PFSK-1 (cell line): ENCODE data around the gene SNAPC1.

Experiments used
- FOXP2 ChIP-seq: optimal IDR thresholded peaks from 2 replicates; pipeline ENCODE3; 2011; ENCODE audit warnings: borderline replicate concordance, control low read depth, inconsistent platforms; ENCODE audit not compliant: insufficient read depth; ENCODE audit errors: extremely low read length, extremely low read depth
- POLR2AphosphoS5 ChIP-seq: IDR thresholded peaks from 2 replicates; pipeline ENCODE4 v1.6.1; 2012; ENCODE audit warnings: low read depth, mild to moderate bottlenecking, control low read depth, low read length, moderate library complexity
- SIN3A ChIP-seq: IDR thresholded peaks from 2 replicates; pipeline ENCODE4 v1.6.1; 2012; ENCODE audit warnings: mild to moderate bottlenecking, low read length, moderate library complexity, borderline replicate concordance; ENCODE audit not compliant: insufficient read depth
- TAF1 ChIP-seq: IDR thresholded peaks from 2 replicates; pipeline ENCODE4 v1.6.1; 2012; ENCODE audit warnings: low read length, control low read depth, borderline replicate concordance; ENCODE audit not compliant: insufficient read depth
- TF ChIP-seq, protein P1 (sequence below), 2 experiments: IDR thresholded peaks; 2 replicates each; pipeline versions ENCODE4 v1.6.1 to v1.8.0; 2011 to 2012; ENCODE audit warnings: low read depth in 2 of 2, low read length in 2 of 2, control low read depth in 1 of 2, inconsistent platforms in 1 of 2, mild to moderate bottlenecking in 1 of 2, moderate library complexity in 1 of 2; ENCODE audit not compliant: insufficient read depth in 1 of 2

Gene SNAPC1

GRCh38 chr14:61719344-61720293 is 42.6 kb upstream of the SNAPC1 start:
- no peak for TF ChIP-seq SIN3A
- TF ChIP-seq, protein P1, sequence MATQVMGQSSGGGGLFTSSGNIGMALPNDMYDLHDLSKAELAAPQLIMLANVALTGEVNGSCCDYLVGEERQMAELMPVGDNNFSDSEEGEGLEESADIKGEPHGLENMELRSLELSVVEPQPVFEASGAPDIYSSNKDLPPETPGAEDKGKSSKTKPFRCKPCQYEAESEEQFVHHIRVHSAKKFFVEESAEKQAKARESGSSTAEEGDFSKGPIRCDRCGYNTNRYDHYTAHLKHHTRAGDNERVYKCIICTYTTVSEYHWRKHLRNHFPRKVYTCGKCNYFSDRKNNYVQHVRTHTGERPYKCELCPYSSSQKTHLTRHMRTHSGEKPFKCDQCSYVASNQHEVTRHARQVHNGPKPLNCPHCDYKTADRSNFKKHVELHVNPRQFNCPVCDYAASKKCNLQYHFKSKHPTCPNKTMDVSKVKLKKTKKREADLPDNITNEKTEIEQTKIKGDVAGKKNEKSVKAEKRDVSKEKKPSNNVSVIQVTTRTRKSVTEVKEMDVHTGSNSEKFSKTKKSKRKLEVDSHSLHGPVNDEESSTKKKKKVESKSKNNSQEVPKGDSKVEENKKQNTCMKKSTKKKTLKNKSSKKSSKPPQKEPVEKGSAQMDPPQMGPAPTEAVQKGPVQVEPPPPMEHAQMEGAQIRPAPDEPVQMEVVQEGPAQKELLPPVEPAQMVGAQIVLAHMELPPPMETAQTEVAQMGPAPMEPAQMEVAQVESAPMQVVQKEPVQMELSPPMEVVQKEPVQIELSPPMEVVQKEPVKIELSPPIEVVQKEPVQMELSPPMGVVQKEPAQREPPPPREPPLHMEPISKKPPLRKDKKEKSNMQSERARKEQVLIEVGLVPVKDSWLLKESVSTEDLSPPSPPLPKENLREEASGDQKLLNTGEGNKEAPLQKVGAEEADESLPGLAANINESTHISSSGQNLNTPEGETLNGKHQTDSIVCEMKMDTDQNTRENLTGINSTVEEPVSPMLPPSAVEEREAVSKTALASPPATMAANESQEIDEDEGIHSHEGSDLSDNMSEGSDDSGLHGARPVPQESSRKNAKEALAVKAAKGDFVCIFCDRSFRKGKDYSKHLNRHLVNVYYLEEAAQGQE (IDR thresholded peaks at IDR 0.05; ENCODE audit: insufficient read depth in 1 of 2, low read depth in 2 of 2, low read length in 2 of 2): no peak
- no peak for TF ChIP-seq POLR2AphosphoS5
- no peak for TF ChIP-seq FOXP2
- TF ChIP-seq TAF1: no peak

DNA sequence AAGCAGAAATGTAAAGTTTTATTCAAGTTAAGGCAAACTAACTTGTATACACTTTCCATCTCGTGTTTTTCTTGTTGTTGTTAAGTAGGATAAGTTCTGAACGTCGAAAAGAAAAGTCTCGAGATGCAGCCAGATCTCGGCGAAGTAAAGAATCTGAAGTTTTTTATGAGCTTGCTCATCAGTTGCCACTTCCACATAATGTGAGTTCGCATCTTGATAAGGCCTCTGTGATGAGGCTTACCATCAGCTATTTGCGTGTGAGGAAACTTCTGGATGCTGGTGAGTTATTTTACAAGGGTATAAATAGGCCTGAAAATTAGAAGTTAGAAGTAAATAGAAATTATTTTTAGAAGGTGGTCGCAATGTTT is 41.9 kb upstream of the SNAPC1 start:
- TF ChIP-seq, protein P1 (IDR thresholded peaks at IDR 0.05; ENCODE audit: insufficient read depth in 1 of 2, low read depth in 2 of 2, low read length in 2 of 2): no peak
- no peak for TF ChIP-seq SIN3A
- TF ChIP-seq FOXP2: no peak
- no peak for TF ChIP-seq POLR2AphosphoS5

DNA sequence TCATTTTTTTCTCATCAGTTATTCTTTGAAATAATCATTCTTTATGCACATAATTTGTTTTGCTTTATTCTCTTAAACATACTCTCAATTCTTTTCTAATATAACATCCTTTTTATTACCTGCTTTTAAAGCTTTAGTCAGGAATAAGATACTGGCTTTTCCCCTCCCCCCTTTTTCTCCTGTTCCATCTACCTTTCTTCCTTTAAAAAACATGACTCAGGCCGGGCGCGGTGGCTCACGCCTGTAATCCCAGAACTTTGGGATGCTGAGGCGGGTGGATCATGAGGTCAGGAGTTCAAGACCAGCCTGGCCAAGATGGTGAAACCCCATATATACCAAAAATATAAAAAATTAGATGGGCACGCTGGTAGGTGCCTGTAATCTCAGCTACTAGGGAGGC is 41.5 kb upstream of the SNAPC1 start:
- TF ChIP-seq POLR2AphosphoS5 (no peak), FOXP2 (no peak), SIN3A (no peak), TAF1 (no peak)
- TF ChIP-seq, protein P1 (IDR thresholded peaks at IDR 0.05; ENCODE audit: insufficient read depth in 1 of 2, low read depth in 2 of 2, low read length in 2 of 2): no peak

- TF ChIP-seq SIN3A (no peak), POLR2AphosphoS5 (no peak), FOXP2 (no peak), TAF1 (no peak)
- TF ChIP-seq, protein P1 (IDR thresholded peaks at IDR 0.05; ENCODE audit: insufficient read depth in 1 of 2, low read depth in 2 of 2, low read length in 2 of 2): no peak
Observed at GRCh38 chr14:61724133-61724532, 38.1 kb upstream of the SNAPC1 start.
